GM19328 (cell line): Measurements from ENCODE around the gene TLR9.

Experiments used
- ATAC-seq: cut with Tn5 transposase; IDR thresholded peaks from one replicate; pipeline ENCODE4 v1.9.1; 2021; ENCODE audit warnings: mild to moderate bottlenecking, moderate library complexity; ENCODE audit not compliant: unreplicated experiment

TLR9 gene

GRCh38 chr3:52218026-52218425, 7.4 kb downstream of the TLR9 start:
- ATAC-seq = no peak

- no peak for ATAC-seq
These were observed 8.0 kb downstream of the TLR9 start for GRCh38 chr3:52217409-52217805.

- no peak for ATAC-seq
These were observed 8.6 kb downstream of the TLR9 start for GRCh38 chr3:52216585-52217408.

GRCh38 chr3:52215351-52215750, 10.1 kb downstream of the TLR9 start:
- ATAC-seq = no peak

GRCh38 chr3:52213901-52214300, 11.5 kb downstream of the TLR9 start:
- ATAC-seq = no peak

GRCh38 chr3:52213005-52213404, 12.4 kb downstream of the TLR9 start:
- no peak for ATAC-seq

GRCh38 chr3:52211268-52211891, 14.1 kb downstream of the TLR9 start:
- ATAC-seq = no peak

- ATAC-seq = no peak
These were observed 14.8 kb downstream of the TLR9 start for GRCh38 chr3:52210550-52211046.

GRCh38 chr3:52210037-52210436, 15.4 kb downstream of the TLR9 start:
- no peak for ATAC-seq

GRCh38 chr3:52208556-52208955, 16.9 kb downstream of the TLR9 start:
- ATAC-seq = no peak

GRCh38 chr3:52205727-52206372, 19.6 kb downstream of the TLR9 start:
- ATAC-seq = no peak

GRCh38 chr3:52204337-52205073, 20.9 kb downstream of the TLR9 start:
- no peak for ATAC-seq

- ATAC-seq = no peak
These were observed 21.7 kb downstream of the TLR9 start for GRCh38 chr3:52203701-52204100.

GRCh38 chr3:52202384-52203077, 22.9 kb downstream of the TLR9 start:
- ATAC-seq = no peak

GRCh38 chr3:52200981-52201679, 24.3 kb downstream of the TLR9 start:
- ATAC-seq = no peak

GRCh38 chr3:52198643-52199608, 26.5 kb downstream of the TLR9 start:
- ATAC-seq = no peak

GRCh38 chr3:52197842-52198625, 27.4 kb downstream of the TLR9 start, which contains the start of gene ALAS1:
ALAS1 (plus strand) TSS chr3:52198160; CDS start chr3:52199242, 1,082 bp downstream.
- ATAC-seq = peak; percentile 68

GRCh38 chr3:52197499-52197841, 28.0 kb downstream of the TLR9 start:
- ATAC-seq = peak; percentile 19
